Measurements from ENCODE around the gene CPM. TPM values are rescaled to one million over a fixed set of nuclear protein-coding genes. Genes with fewer than 3 reads are reported as not detected.

The CPM gene
- total and polyA plus RNA-seq, 4 donors = 14.2 to 65.0 (median 24.0) TPM

DNA sequence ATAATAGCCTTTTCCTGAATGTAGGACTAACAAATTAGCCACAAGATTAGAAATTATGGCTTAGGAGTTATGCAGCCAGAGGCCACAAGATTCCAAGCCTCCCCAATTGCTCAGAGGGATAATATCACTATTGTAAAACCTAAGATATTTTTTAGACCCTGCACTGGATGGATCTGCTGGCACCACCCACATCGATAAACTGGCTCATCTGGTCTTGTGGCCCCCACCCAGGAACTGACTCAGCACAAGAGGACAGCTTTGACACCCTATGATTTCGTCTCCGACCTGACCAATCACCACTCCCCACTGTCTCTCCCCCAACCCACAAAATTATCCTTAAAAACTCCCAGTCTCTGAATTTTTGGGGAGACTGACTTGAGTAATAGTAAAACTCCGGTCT, 54.7 kb downstream of the CPM start:
- Histone ChIP-seq H3K9me3 (ENCODE audit: control insufficient read depth in 4 of 4, low read length in 3 of 4) (no peaks in the 10 kb centered on the region), H3K4me1 (ENCODE audit: control insufficient read depth in 4 of 4, insufficient read depth in 4 of 4, low read length in 3 of 4) (no peaks in the 10 kb centered on the region), H3K4me3 (ENCODE audit: low read depth in 1 of 3, low read length in 3 of 3) (no peak overlapping the region), H3K27me3 (ENCODE audit: control insufficient read depth in 4 of 4, insufficient read depth in 4 of 4, low read length in 3 of 4) (no peaks in the 10 kb centered on the region), H3K27ac (ENCODE audit: low read depth in 1 of 2, low read length in 2 of 2) (no peak overlapping the region), H3K36me3 (ENCODE audit: control insufficient read depth in 4 of 4, insufficient read depth in 3 of 4, low read depth in 1 of 4, low read length in 3 of 4) (peaks cover 0 to 16% (median 3%) of the 10 kb centered on the region in 4 donors), H3K9ac (ENCODE audit: low read depth in 1 of 2, low read length in 2 of 2) (no peak overlapping the region)
- TF ChIP-seq HNF4A (conservative IDR thresholded peaks at IDR 0.05) (no peak), RXRA (IDR thresholded peaks at IDR 0.05) (no peak), HNF4G (IDR thresholded peaks at IDR 0.05) (no peak), GABPA (IDR thresholded peaks at IDR 0.05 in 1 of 2, conservative IDR thresholded peaks at IDR 0.05 in 1 of 2) (no peak), EGR1 (IDR thresholded peaks at IDR 0.05; ENCODE audit: low read depth in 2 of 2) (no peak), NR2F2 (IDR thresholded peaks at IDR 0.05) (no peak), TAF1 (conservative IDR thresholded peaks at IDR 0.05) (no peak), FOXA1 (IDR thresholded peaks at IDR 0.05) (no peak), YY1 (IDR thresholded peaks at IDR 0.05) (no peak), RAD21 (IDR thresholded peaks at IDR 0.05) (no peak), JUND (IDR thresholded peaks at IDR 0.05) (no peak), FOXA2 (IDR thresholded peaks at IDR 0.05) (no peak), SP1 (IDR thresholded peaks at IDR 0.05) (no peak)
- TF ChIP-seq, protein P1, sequence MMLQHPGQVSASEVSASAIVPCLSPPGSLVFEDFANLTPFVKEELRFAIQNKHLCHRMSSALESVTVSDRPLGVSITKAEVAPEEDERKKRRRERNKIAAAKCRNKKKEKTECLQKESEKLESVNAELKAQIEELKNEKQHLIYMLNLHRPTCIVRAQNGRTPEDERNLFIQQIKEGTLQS (IDR thresholded peaks at IDR 0.05) = no peak
- TF ChIP-seq, protein P2, sequence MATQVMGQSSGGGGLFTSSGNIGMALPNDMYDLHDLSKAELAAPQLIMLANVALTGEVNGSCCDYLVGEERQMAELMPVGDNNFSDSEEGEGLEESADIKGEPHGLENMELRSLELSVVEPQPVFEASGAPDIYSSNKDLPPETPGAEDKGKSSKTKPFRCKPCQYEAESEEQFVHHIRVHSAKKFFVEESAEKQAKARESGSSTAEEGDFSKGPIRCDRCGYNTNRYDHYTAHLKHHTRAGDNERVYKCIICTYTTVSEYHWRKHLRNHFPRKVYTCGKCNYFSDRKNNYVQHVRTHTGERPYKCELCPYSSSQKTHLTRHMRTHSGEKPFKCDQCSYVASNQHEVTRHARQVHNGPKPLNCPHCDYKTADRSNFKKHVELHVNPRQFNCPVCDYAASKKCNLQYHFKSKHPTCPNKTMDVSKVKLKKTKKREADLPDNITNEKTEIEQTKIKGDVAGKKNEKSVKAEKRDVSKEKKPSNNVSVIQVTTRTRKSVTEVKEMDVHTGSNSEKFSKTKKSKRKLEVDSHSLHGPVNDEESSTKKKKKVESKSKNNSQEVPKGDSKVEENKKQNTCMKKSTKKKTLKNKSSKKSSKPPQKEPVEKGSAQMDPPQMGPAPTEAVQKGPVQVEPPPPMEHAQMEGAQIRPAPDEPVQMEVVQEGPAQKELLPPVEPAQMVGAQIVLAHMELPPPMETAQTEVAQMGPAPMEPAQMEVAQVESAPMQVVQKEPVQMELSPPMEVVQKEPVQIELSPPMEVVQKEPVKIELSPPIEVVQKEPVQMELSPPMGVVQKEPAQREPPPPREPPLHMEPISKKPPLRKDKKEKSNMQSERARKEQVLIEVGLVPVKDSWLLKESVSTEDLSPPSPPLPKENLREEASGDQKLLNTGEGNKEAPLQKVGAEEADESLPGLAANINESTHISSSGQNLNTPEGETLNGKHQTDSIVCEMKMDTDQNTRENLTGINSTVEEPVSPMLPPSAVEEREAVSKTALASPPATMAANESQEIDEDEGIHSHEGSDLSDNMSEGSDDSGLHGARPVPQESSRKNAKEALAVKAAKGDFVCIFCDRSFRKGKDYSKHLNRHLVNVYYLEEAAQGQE (IDR thresholded peaks at IDR 0.05) = no peak
- TF ChIP-seq, protein P3, sequence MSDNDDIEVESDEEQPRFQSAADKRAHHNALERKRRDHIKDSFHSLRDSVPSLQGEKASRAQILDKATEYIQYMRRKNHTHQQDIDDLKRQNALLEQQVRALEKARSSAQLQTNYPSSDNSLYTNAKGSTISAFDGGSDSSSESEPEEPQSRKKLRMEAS (IDR thresholded peaks at IDR 0.05) = no peak
- TF ChIP-seq, protein P4, sequence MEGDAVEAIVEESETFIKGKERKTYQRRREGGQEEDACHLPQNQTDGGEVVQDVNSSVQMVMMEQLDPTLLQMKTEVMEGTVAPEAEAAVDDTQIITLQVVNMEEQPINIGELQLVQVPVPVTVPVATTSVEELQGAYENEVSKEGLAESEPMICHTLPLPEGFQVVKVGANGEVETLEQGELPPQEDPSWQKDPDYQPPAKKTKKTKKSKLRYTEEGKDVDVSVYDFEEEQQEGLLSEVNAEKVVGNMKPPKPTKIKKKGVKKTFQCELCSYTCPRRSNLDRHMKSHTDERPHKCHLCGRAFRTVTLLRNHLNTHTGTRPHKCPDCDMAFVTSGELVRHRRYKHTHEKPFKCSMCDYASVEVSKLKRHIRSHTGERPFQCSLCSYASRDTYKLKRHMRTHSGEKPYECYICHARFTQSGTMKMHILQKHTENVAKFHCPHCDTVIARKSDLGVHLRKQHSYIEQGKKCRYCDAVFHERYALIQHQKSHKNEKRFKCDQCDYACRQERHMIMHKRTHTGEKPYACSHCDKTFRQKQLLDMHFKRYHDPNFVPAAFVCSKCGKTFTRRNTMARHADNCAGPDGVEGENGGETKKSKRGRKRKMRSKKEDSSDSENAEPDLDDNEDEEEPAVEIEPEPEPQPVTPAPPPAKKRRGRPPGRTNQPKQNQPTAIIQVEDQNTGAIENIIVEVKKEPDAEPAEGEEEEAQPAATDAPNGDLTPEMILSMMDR (IDR thresholded peaks at IDR 0.05; ENCODE audit: low read depth, low read length, missing input control) = no peak
- TF ChIP-seq, protein P5, sequence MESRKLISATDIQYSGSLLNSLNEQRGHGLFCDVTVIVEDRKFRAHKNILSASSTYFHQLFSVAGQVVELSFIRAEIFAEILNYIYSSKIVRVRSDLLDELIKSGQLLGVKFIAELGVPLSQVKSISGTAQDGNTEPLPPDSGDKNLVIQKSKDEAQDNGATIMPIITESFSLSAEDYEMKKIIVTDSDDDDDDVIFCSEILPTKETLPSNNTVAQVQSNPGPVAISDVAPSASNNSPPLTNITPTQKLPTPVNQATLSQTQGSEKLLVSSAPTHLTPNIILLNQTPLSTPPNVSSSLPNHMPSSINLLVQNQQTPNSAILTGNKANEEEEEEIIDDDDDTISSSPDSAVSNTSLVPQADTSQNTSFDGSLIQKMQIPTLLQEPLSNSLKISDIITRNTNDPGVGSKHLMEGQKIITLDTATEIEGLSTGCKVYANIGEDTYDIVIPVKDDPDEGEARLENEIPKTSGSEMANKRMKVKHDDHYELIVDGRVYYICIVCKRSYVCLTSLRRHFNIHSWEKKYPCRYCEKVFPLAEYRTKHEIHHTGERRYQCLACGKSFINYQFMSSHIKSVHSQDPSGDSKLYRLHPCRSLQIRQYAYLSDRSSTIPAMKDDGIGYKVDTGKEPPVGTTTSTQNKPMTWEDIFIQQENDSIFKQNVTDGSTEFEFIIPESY (IDR thresholded peaks at IDR 0.05) = no peak
- no peak for DNase-seq (ENCODE audit: low spot score)
- 96% methylated on average over 4 of the region's 4 CpGs for WGBS
